A549 treated with AZD9567 at 1 μM for 4 hours (cell line): ENCODE results near the gene MTRF1. TPM values are rescaled to one million over a fixed set of nuclear protein-coding genes. Genes with fewer than 3 reads are reported as not detected.

Source experiments
- total RNA-seq: library from RNA; stranded (reverse); fragments of 200-300 nt; extraction: Qiagen RNA extraction; gene quantifications from 5 replicates; pipeline ENCODE4 v1.2.3, GENCODE V29; 2022; ENCODE audit not compliant: insufficient read depth

MTRF1 gene
- total RNA-seq, result 4.3 to 6.8 TPM (median 4.8 TPM) in 5 replicates

GRCh38 chr13:41263261-41263971, at the start of gene MTRF1:
Gene MTRF1, minus strand, starts transcription at chr13:41263576. Its CDS starts 2,669 bp downstream, at chr13:41260907.

GRCh38 chr13:41310963-41311405, 47.6 kb upstream of the MTRF1 start, which contains the start of gene NAA16:
Gene NAA16, plus strand, starts transcription at chr13:41311267. Its CDS starts 262 bp downstream, at chr13:41311529.

GRCh38 chr13:41193919-41194824, 69.2 kb downstream of the MTRF1 start, which contains the start of gene KBTBD7:
Gene KBTBD7, minus strand, starts transcription at chr13:41194569. Its CDS starts 312 bp downstream, at chr13:41194257.

Other genes with a start within 250 kb of the MTRF1 start
- gene ELF1, start 244.3 kb downstream of the MTRF1 start, total RNA-seq, result 27.4 to 34.4 TPM (median 32.5 TPM) in 5 replicates
- 8.1 to 8.7 TPM (median 8.4 TPM) in 5 replicates for gene WBP4, start 202.1 kb downstream of the MTRF1 start, total RNA-seq
- gene KBTBD6, start 130.8 kb downstream of the MTRF1 start, total RNA-seq, result 4.5 to 6.1 TPM (median 5.3 TPM) in 5 replicates
- 1.7 to 2.6 TPM (median 2.5 TPM) in 5 replicates for gene KBTBD7, start 69.0 kb downstream of the MTRF1 start, total RNA-seq
- 4.2 to 8.8 TPM (median 7.9 TPM) in 5 replicates for gene NAA16, start 47.7 kb upstream of the MTRF1 start, total RNA-seq
- 4.0 to 9.1 TPM (median 6.3 TPM) in 5 replicates for gene RGCC, start 194.0 kb upstream of the MTRF1 start, total RNA-seq